Nephron (organoid): ENCODE results near the gene ATAD2B.

ENCODE experiments used
- H3K27ac Mint-ChIP-seq, 3 experiments: 2 replicates each; pipeline ENCODE4 v1.8.0; 2020; ENCODE audit warnings: mixed read lengths in 3 of 3, mild to moderate bottlenecking in 2 of 3, moderate library complexity in 1 of 3
- H3K27me3 Mint-ChIP-seq: 2 replicates; pipeline ENCODE4 v1.8.0; 2021; ENCODE audit warnings: low read depth, mild to moderate bottlenecking, moderate library complexity, mixed read lengths
- H3K36me3 Mint-ChIP-seq: 2 replicates; pipeline ENCODE4 v1.8.0; 2020; ENCODE audit warnings: low read depth, mixed read lengths
- H3K4me1 Mint-ChIP-seq: 2 replicates; pipeline ENCODE4 v1.8.0; 2020; ENCODE audit warnings: mixed read lengths
- H3K4me3 Mint-ChIP-seq, 3 experiments: 2 replicates each; pipeline ENCODE4 v1.8.0; 2020; ENCODE audit warnings: mild to moderate bottlenecking in 3 of 3, mixed read lengths in 3 of 3, moderate library complexity in 2 of 3
- H3K9me3 Mint-ChIP-seq: 2 replicates; pipeline ENCODE4 v1.8.0; 2020; ENCODE audit warnings: mixed read lengths
- TF ChIP-seq, protein P1 (sequence below), 3 experiments: fragments of 200-600 bp; sonication (generic); IDR thresholded peaks; one replicate each; pipeline ENCODE4 v1.5.0; 2021; ENCODE audit warnings: antibody characterized with exemption in 3 of 3; ENCODE audit not compliant: unreplicated experiment in 3 of 3

ATAD2B gene

DNA sequence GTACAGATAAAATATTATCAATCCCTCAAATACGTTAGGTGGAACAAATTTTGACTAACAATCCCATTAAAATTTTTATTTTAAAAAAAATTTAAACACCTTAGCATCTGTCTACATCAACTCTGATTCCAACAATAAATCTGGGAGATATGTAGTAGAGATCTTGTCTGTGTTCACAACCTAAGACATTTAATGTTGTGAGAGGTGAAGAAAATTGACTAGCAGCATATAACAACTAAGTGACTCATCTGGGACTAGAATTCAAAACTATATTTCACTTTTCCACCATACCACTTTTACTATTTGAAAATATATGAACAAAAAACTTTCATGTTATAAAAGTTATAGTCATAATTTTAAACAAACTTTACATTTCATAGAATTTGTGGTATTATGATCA, 97.9 kb downstream of the ATAD2B start:
- Mint-ChIP-seq H3K4me1 (no peaks in the 10 kb centered on the region), H3K27ac (no peak overlapping the region), H3K27me3 (no peaks in the 10 kb centered on the region), H3K36me3 (peaks cover 10% of the 10 kb centered on the region), H3K4me3 (no peak overlapping the region), H3K9me3 (no peaks in the 10 kb centered on the region)
- TF ChIP-seq, protein P1, sequence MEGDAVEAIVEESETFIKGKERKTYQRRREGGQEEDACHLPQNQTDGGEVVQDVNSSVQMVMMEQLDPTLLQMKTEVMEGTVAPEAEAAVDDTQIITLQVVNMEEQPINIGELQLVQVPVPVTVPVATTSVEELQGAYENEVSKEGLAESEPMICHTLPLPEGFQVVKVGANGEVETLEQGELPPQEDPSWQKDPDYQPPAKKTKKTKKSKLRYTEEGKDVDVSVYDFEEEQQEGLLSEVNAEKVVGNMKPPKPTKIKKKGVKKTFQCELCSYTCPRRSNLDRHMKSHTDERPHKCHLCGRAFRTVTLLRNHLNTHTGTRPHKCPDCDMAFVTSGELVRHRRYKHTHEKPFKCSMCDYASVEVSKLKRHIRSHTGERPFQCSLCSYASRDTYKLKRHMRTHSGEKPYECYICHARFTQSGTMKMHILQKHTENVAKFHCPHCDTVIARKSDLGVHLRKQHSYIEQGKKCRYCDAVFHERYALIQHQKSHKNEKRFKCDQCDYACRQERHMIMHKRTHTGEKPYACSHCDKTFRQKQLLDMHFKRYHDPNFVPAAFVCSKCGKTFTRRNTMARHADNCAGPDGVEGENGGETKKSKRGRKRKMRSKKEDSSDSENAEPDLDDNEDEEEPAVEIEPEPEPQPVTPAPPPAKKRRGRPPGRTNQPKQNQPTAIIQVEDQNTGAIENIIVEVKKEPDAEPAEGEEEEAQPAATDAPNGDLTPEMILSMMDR (IDR thresholded peaks at IDR 0.05; ENCODE audit: unreplicated experiment in 3 of 3): no peak

DNA sequence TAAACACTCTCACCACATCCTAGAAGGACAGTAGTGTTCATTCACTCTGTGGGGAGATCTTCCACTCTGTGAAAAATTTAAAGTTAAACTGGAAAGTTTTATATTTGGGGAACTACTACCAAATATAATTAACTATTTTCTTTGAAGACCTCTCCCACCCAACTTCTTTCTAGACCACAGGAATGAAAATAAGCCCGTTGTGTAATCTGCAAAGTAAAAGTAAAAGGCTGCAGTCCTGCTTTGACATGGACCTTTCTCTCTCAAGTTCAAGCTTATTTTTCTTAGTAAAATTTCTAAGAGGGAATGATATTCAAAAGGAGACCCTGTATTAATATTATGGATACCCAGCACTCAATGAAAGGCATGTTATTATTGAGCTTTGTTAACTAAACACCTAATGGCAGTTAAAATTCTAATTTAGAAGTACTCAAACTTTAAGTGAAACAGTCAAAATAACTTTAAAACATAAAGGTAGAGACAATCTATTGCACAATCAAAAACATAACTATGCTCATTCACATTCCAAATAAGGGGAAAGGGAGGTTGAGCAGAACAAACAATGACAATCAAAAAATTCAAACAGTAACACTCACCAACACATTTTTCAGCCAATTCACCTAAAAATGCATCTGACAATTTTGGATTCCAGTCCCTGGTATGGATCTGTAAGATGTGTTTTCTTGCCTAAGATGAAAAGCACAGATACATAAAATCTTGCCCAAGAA, 98.5 kb downstream of the ATAD2B start:
- TF ChIP-seq, protein P1 (IDR thresholded peaks at IDR 0.05; ENCODE audit: unreplicated experiment in 3 of 3): no peak
- no peaks in the 10 kb centered on the region for H3K27me3 Mint-ChIP-seq
- no peaks in the 10 kb centered on the region for H3K9me3 Mint-ChIP-seq

DNA sequence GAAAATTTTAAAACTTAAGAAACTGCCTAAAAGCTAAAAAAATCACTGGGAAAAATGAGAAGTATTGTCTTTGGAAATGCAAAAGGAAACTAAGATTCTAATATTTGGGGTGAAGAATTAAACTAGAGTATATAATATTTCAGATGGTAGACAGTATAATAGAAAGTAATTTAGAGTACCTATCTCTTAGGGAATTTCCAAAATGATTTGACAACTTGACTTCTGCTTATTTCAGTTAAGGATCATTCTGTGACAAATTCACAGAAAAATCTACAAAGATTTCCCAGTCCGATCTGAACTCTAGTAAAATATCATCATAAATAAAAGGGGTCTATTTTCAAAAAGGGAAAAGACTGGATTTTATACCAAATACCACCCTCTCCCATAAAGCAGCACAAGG, 99.6 kb downstream of the ATAD2B start:
- Mint-ChIP-seq H3K27me3 (no peaks in the 10 kb centered on the region), H3K4me1 (no peaks in the 10 kb centered on the region), H3K36me3 (peaks cover 10% of the 10 kb centered on the region), H3K4me3 (no peak overlapping the region), H3K9me3 (no peaks in the 10 kb centered on the region), H3K27ac (no peak overlapping the region)
- TF ChIP-seq, protein P1 (IDR thresholded peaks at IDR 0.05; ENCODE audit: unreplicated experiment in 3 of 3): no peak

More for the DNA sequence above, 98.5 kb downstream of the ATAD2B start:
- no peaks in the 10 kb centered on the region for H3K4me1 Mint-ChIP-seq
- H3K36me3 Mint-ChIP-seq: peaks cover 10% of the 10 kb centered on the region
- no peak overlapping the region for H3K4me3 Mint-ChIP-seq
- H3K27ac Mint-ChIP-seq: no peak overlapping the region

DNA sequence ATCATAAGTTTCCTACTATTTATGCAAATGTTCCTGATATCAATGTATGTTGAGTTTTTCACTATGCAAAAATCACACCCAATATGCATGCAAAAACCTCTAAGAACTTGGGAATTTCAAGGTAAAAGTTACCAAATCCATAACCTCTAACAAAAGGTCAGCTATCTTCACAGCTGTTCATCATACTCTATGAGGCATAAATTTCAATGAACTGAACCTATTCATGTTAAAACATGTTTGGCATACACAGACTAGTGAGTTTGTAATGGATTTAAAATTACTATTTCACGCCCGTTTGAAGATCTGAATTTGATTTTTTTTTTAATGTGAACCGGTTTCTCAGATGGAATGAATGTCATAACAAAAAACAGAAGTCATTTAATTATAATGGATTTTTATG, 100.2 kb downstream of the ATAD2B start:
- Mint-ChIP-seq H3K4me1 (no peaks in the 10 kb centered on the region), H3K27me3 (no peaks in the 10 kb centered on the region), H3K27ac (no peak overlapping the region), H3K36me3 (peaks cover 7% of the 10 kb centered on the region), H3K9me3 (no peaks in the 10 kb centered on the region), H3K4me3 (no peak overlapping the region)
- TF ChIP-seq, protein P1 (IDR thresholded peaks at IDR 0.05; ENCODE audit: unreplicated experiment in 3 of 3): no peak

DNA sequence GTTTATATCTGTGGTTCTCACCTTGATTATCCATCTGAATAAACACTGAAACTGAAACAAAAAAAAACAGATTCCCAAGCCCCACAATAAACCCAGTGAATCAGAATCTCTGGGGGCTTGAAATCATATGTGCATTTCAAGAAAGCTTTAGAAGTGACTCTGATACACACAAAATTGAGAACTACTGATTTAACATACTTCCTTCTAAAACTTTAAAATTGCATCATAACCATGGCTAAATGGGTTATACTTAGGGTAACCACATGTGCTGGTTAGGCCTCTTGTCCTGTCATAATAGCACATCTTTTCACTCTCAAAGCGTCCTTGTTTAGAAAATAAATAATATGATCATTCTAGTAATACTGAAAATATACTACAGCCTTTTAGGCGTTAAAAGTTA, 100.9 kb downstream of the ATAD2B start:
- TF ChIP-seq, protein P1 (IDR thresholded peaks at IDR 0.05; ENCODE audit: unreplicated experiment in 3 of 3): no peak
- H3K4me1 Mint-ChIP-seq: no peaks in the 10 kb centered on the region
- no peak overlapping the region for H3K4me3 Mint-ChIP-seq
- H3K36me3 Mint-ChIP-seq: peaks cover 4% of the 10 kb centered on the region
- H3K9me3 Mint-ChIP-seq: no peaks in the 10 kb centered on the region
- H3K27ac Mint-ChIP-seq: no peak overlapping the region
- no peaks in the 10 kb centered on the region for H3K27me3 Mint-ChIP-seq

DNA sequence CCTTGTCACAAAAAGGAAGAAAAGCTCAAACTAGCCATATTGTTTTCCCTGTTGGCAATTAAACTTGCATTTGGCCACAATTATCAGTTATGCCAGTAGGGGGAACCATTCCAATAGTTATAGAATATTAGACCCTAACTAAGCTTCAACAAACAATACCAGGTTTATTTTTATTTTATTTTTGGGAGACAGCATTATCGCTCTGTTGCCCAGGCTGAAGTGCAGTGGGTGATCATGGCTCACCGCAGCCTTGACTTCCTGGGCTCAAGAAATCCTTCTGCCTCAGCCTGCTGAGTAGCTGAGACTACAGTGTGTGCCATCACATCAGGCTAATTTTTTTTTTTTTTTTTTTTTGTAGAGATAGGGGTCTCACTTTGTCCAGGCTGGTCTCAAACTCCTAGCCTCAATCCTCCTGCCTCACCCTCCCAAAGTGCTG, 102.1 kb downstream of the ATAD2B start:
- Mint-ChIP-seq H3K36me3 (no peaks in the 10 kb centered on the region), H3K4me1 (no peaks in the 10 kb centered on the region), H3K27me3 (no peaks in the 10 kb centered on the region), H3K27ac (peak overlapping the region in 1 of 3 experiments; percentile 44), H3K9me3 (no peaks in the 10 kb centered on the region), H3K4me3 (no peak overlapping the region)
- TF ChIP-seq, protein P1 (IDR thresholded peaks at IDR 0.05; ENCODE audit: unreplicated experiment in 3 of 3): peak; percentile 61 to 72 (median 71)
